ENCODE data around the gene GIMAP8.

DNA sequence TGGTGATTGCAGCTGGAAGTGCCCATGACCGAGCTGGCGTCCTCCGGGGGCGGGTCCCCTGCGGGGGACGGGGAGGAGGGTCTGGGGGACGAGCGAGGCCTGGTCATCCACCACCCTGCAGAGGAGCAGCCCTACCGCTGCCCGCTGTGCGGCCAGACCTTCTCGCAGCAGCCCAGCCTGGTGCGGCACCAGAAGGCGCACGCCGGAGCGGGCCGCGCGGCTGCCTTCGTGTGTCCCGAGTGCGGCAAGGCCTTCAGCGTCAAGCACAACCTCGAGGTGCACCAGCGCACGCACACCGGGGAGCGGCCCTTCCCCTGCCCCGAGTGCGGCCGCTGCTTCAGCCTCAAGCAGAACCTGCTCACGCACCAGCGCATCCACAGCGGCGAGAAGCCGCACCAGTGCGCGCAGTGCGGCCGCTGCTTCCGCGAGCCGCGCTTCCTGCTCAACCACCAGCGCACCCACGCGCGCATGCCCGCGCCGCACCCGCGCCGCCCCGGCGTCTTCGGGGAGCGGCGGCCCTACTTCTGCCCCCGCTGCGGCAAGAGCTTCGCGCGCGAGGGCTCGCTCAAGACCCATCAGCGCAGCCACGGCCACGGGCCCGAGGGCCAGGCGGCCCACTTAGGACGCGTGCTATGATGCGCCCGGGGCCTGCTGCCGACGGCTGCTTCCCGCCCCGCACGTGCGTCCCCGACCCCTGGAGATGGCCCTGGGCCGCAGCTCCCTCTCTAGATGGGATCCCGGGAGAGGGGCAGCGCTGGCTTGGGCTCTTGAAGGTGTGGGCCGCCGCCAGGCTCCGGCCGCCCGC is 42.6 kb upstream of the GIMAP8 start:
- no peak for TF ChIP-seq CTCF (IDR thresholded peaks at IDR 0.05)
- TF ChIP-seq POLR2A (IDR thresholded peaks at IDR 0.05), result no peak
